T-helper 22 cell (primary cell): ENCODE measurements around the gene PCSK5.
"Not testable (repeated sequence)": the region's sequence is repeated elsewhere in the genome, so short reads cannot be mapped to it uniquely, and the experiment has no call there.

Experiments used
- DNase-seq: peaks from one replicate; pipeline ENCODE4 v3.0.0-alpha.2; 2020; ENCODE audit warnings: low read depth

PCSK5 gene

GRCh38 chr9:76007935-76008334 lies 117.5 kb downstream of the PCSK5 start:
- DNase-seq, result no peak

GRCh38 chr9:76013809-76014208 lies 123.3 kb downstream of the PCSK5 start:
- DNase-seq, result no peak

GRCh38 chr9:76018235-76018634 lies 127.8 kb downstream of the PCSK5 start:
- no peak for DNase-seq

GRCh38 chr9:76018761-76019160 lies 128.3 kb downstream of the PCSK5 start:
- no peak for DNase-seq

GRCh38 chr9:76020652-76021051 lies 130.2 kb downstream of the PCSK5 start:
- DNase-seq, result no peak

GRCh38 chr9:76022317-76022716 lies 131.8 kb downstream of the PCSK5 start:
- no peak for DNase-seq

- no peak for DNase-seq
These were observed 133.3 kb downstream of the PCSK5 start for GRCh38 chr9:76023715-76024195.

GRCh38 chr9:76025286-76025685 lies 134.8 kb downstream of the PCSK5 start:
- no peak for DNase-seq

- no peak for DNase-seq
These were observed 136.3 kb downstream of the PCSK5 start for GRCh38 chr9:76026796-76027195.

- no peak for DNase-seq
These were observed 136.9 kb downstream of the PCSK5 start for GRCh38 chr9:76027416-76027815.

- no peak for DNase-seq
These were observed 137.4 kb downstream of the PCSK5 start for GRCh38 chr9:76027861-76028260.

- DNase-seq, result no peak
These were observed 141.7 kb downstream of the PCSK5 start for GRCh38 chr9:76032038-76032796.

GRCh38 chr9:76032797-76033373 lies 142.4 kb downstream of the PCSK5 start:
- no peak for DNase-seq

GRCh38 chr9:76034049-76034448 lies 143.6 kb downstream of the PCSK5 start:
- no peak for DNase-seq

GRCh38 chr9:76036762-76037161 lies 146.3 kb downstream of the PCSK5 start:
- no peak for DNase-seq

GRCh38 chr9:76037587-76038225 lies 147.2 kb downstream of the PCSK5 start:
- no peak for DNase-seq

GRCh38 chr9:76038431-76038830 lies 148.0 kb downstream of the PCSK5 start:
- DNase-seq, result no peak

- DNase-seq, result no peak
These were observed 153.9 kb downstream of the PCSK5 start for GRCh38 chr9:76044266-76044819.

- DNase-seq, result no peak
These were observed 154.7 kb downstream of the PCSK5 start for GRCh38 chr9:76045221-76045620.

- no peak for DNase-seq
These were observed 158.9 kb downstream of the PCSK5 start for GRCh38 chr9:76049341-76049740.

- DNase-seq, result no peak
These were observed 177.2 kb downstream of the PCSK5 start for GRCh38 chr9:76067696-76068095.

GRCh38 chr9:76077537-76077936 lies 187.1 kb downstream of the PCSK5 start:
- DNase-seq, result no peak

GRCh38 chr9:76081281-76081680 lies 190.8 kb downstream of the PCSK5 start:
- DNase-seq, result not testable (repeated sequence)
